ENCODE measurements around the gene UBE2I. TPM values are rescaled to one million over a fixed set of nuclear protein-coding genes. Genes with fewer than 3 reads are reported as not detected.

UBE2I gene
- total and polyA plus RNA-seq, 3 donors from 2014 or later, result 116 to 143 (median 127) TPM

DNA sequence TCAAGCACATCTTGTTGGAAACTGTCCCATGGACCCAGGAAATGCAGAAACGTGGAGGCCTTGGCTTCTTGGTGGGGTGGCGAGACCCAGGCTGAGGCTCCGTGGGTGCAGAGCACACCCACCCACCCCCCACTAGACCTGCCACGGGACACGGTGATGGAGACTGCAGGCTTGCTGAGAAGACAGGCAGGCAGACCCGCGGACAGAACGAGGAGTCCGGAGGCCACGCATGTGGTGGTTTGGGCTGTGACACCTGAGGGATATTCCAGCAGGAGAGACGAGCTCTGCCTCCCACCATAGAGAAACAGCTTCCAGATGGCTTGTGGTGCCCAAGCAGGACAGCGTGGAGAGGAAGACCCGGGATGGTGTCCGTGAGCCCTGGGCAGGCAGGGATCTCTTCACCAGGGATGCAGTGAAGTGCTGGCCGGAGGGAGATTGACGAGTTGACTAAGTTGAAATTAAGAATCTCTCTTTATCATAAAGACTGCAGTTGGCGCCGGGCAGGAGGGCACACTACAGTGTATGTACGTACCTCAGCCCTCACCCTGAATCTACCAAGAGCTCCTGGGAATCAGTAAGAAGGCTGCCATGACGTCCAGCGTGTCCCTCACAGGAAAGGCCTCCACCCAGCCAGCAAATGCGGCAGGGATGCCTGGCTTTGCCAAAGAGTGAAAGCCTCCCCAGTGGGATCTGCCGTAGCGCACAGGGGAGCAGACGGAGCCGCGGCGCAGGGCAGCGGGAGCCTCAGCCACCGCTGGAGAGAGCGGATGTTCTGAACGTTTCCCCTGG, 8.2 kb downstream of the UBE2I start:
- DNase-seq, result no peak
- Histone ChIP-seq H3K27me3 (no peaks in the 10 kb centered on the region), H3K27ac (no peak overlapping the region), H3K9me3 (no peaks in the 10 kb centered on the region), H3K36me3 (ENCODE audit: low read depth, missing control alignments) (no peaks in the 10 kb centered on the region), H3K4me1 (peaks cover 7% of the 10 kb centered on the region), H3K4me3 (no peak overlapping the region)
- 89% methylated on average over 24 to 32 of the region's 32 CpGs for WGBS, 2 donors
- intact Hi-C loops (cut with DNase I; ENCODE audit: low total_unique reads), result no loop called here
- TF ChIP-seq, protein P1, sequence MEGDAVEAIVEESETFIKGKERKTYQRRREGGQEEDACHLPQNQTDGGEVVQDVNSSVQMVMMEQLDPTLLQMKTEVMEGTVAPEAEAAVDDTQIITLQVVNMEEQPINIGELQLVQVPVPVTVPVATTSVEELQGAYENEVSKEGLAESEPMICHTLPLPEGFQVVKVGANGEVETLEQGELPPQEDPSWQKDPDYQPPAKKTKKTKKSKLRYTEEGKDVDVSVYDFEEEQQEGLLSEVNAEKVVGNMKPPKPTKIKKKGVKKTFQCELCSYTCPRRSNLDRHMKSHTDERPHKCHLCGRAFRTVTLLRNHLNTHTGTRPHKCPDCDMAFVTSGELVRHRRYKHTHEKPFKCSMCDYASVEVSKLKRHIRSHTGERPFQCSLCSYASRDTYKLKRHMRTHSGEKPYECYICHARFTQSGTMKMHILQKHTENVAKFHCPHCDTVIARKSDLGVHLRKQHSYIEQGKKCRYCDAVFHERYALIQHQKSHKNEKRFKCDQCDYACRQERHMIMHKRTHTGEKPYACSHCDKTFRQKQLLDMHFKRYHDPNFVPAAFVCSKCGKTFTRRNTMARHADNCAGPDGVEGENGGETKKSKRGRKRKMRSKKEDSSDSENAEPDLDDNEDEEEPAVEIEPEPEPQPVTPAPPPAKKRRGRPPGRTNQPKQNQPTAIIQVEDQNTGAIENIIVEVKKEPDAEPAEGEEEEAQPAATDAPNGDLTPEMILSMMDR (IDR thresholded peaks at IDR 0.05), result no peak
- TF ChIP-seq POLR2A (IDR thresholded peaks at IDR 0.05), result no peak

- H3K36me3 ChIP-seq (ENCODE audit: low read depth, missing control alignments), result no peaks in the 10 kb centered on the region
- no peak for DNase-seq
These were observed 8.8 kb downstream of the UBE2I start for GRCh38 chr16:1318268-1318545.

GRCh38 chr16:1319041-1319440, 9.6 kb downstream of the UBE2I start:
- H3K27ac ChIP-seq, result no peak overlapping the region
- no peaks in the 10 kb centered on the region for H3K9me3 ChIP-seq
- WGBS, 2 donors, result 89 to 93% methylated on average over 33 of the region's 33 CpGs
- no peak for TF ChIP-seq POLR2A (IDR thresholded peaks at IDR 0.05)
- TF ChIP-seq, protein P1 (IDR thresholded peaks at IDR 0.05), result no peak
- H3K4me1 ChIP-seq, result no peaks in the 10 kb centered on the region
- no peaks in the 10 kb centered on the region for H3K27me3 ChIP-seq
- intact Hi-C loops (cut with DNase I; ENCODE audit: low total_unique reads), result no loop called here
- no peaks in the 10 kb centered on the region for H3K36me3 ChIP-seq (ENCODE audit: low read depth, missing control alignments)
- H3K4me3 ChIP-seq, result no peak overlapping the region
- DNase-seq, result no peak

More at GRCh38 chr16:1318268-1318545, 8.8 kb downstream of the UBE2I start:
- Histone ChIP-seq H3K4me1 (peaks cover 6% of the 10 kb centered on the region), H3K4me3 (no peak overlapping the region), H3K27ac (no peak overlapping the region), H3K9me3 (no peaks in the 10 kb centered on the region), H3K27me3 (no peaks in the 10 kb centered on the region)
- intact Hi-C loops (cut with DNase I; ENCODE audit: low total_unique reads), result no loop called here
- 76 to 82% methylated on average over 9 of the region's 9 CpGs for WGBS, 2 donors
- no peak for TF ChIP-seq POLR2A (IDR thresholded peaks at IDR 0.05)
- TF ChIP-seq, protein P1 (IDR thresholded peaks at IDR 0.05), result no peak

GRCh38 chr16:1320097-1320496, 10.7 kb downstream of the UBE2I start:
- Histone ChIP-seq H3K4me3 (no peak overlapping the region), H3K4me1 (no peaks in the 10 kb centered on the region), H3K9me3 (no peaks in the 10 kb centered on the region), H3K27me3 (no peaks in the 10 kb centered on the region), H3K27ac (no peak overlapping the region), H3K36me3 (ENCODE audit: low read depth, missing control alignments) (no peaks in the 10 kb centered on the region)
- DNase-seq, result no peak
- TF ChIP-seq POLR2A (IDR thresholded peaks at IDR 0.05), result no peak
- TF ChIP-seq, protein P1 (IDR thresholded peaks at IDR 0.05), result no peak
- intact Hi-C loops (cut with DNase I; ENCODE audit: low total_unique reads), result no loop called here
- WGBS, 2 donors, result 79 to 82% methylated on average over 12 of the region's 12 CpGs

GRCh38 chr16:1320658-1321240, 11.3 kb downstream of the UBE2I start:
- DNase-seq, result no peak
- Histone ChIP-seq H3K27ac (no peak overlapping the region), H3K4me3 (no peak overlapping the region), H3K4me1 (no peaks in the 10 kb centered on the region), H3K9me3 (no peaks in the 10 kb centered on the region), H3K36me3 (ENCODE audit: low read depth, missing control alignments) (no peaks in the 10 kb centered on the region), H3K27me3 (no peaks in the 10 kb centered on the region)
- TF ChIP-seq POLR2A (IDR thresholded peaks at IDR 0.05), result no peak
- TF ChIP-seq, protein P1 (IDR thresholded peaks at IDR 0.05), result no peak
- intact Hi-C loops (cut with DNase I; ENCODE audit: low total_unique reads), result no loop called here
- WGBS, 2 donors, result 83 to 90% methylated on average over 8 to 20 of the region's 22 CpGs
